Panc1 (cell line): ENCODE results near the gene TDO2.

ENCODE experiments used
- CTCF ChIP-seq: fragments of 450-650 bp; IDR thresholded peaks from 2 replicates; pipeline ENCODE4 v1.5.1; 2017; ENCODE audit warnings: mild to moderate bottlenecking
- POLR2AphosphoS5 ChIP-seq: IDR thresholded peaks from 2 replicates; pipeline ENCODE4 v1.6.1; 2012; ENCODE audit warnings: mild to moderate bottlenecking, low read depth, low read length, moderate library complexity
- REST ChIP-seq, 2 experiments: IDR thresholded peaks; 2 replicates each; pipeline ENCODE4 v1.6.1; 2011 to 2012; ENCODE audit warnings: low read depth in 2 of 2, control low read depth in 1 of 2, low read length in 1 of 2, mild to moderate bottlenecking in 1 of 2, moderate library complexity in 1 of 2; ENCODE audit not compliant: insufficient read depth in 1 of 2
- SIN3A ChIP-seq: IDR thresholded peaks from 2 replicates; pipeline ENCODE4 v1.6.1; 2012; ENCODE audit warnings: low read depth, mild to moderate bottlenecking, low read length, moderate library complexity, borderline replicate concordance; ENCODE audit not compliant: insufficient read depth
- TCF7L2 ChIP-seq: IDR thresholded peaks from 2 replicates; pipeline ENCODE4 v1.6.1; 2011; ENCODE audit warnings: mild to moderate bottlenecking, low read depth, low read length, inconsistent platforms

- TF ChIP-seq CTCF, result no peak
- TF ChIP-seq POLR2AphosphoS5, result no peak
- TF ChIP-seq TCF7L2, result no peak
- TF ChIP-seq REST (IDR thresholded peaks at IDR 0.05; ENCODE audit: insufficient read depth in 1 of 2, low read depth in 2 of 2, low read length in 1 of 2), result no peak
- TF ChIP-seq SIN3A, result no peak
Measured at GRCh38 chr4:155899891-155900290, 3.6 kb upstream of the TDO2 start.
